LoVo (cell line): ENCODE data around the gene BBS5.
"Not testable (repeated sequence)": the region's sequence is repeated elsewhere in the genome, so short reads cannot be mapped to it uniquely, and the experiment has no call there.

Experiments used
- DNase-seq: peaks from one replicate; pipeline ENCODE4 v3.0.0-alpha.2; 2016; ENCODE audit warnings: low spot score

The BBS5 gene

GRCh38 chr2:169486487-169486886, 7.2 kb downstream of the BBS5 start:
- DNase-seq: no peak

GRCh38 chr2:169490834-169491233, 11.5 kb downstream of the BBS5 start:
- no peak for DNase-seq

- DNase-seq: no peak
These were observed 12.1 kb downstream of the BBS5 start for GRCh38 chr2:169491378-169491777.

GRCh38 chr2:169493360-169493759, 14.1 kb downstream of the BBS5 start:
- DNase-seq: no peak

- no peak for DNase-seq
These were observed 16.1 kb downstream of the BBS5 start for GRCh38 chr2:169495310-169495928.

- no peak for DNase-seq
These were observed 25.4 kb downstream of the BBS5 start for GRCh38 chr2:169504651-169505050.

- DNase-seq: peak; percentile 71
These were observed 28.4 kb downstream of the BBS5 start for GRCh38 chr2:169507698-169508097.

- no peak for DNase-seq
These were observed 30.1 kb downstream of the BBS5 start, which contains the start of gene KLHL41 for GRCh38 chr2:169509298-169509885. TSS of gene KLHL41 (plus strand) at chr2:169509702. CDS start at chr2:169509779, 77 bp downstream.

- no peak for DNase-seq
These were observed 30.7 kb downstream of the BBS5 start for GRCh38 chr2:169509955-169510354.

GRCh38 chr2:169510496-169510895, 31.2 kb downstream of the BBS5 start:
- no peak for DNase-seq

- DNase-seq: no peak
These were observed 32.5 kb downstream of the BBS5 start for GRCh38 chr2:169511818-169512217.

GRCh38 chr2:169512525-169512924, 33.2 kb downstream of the BBS5 start:
- peak; percentile 6 for DNase-seq

- DNase-seq: no peak
These were observed 33.8 kb downstream of the BBS5 start for GRCh38 chr2:169513094-169513493.

- no peak for DNase-seq
These were observed 34.6 kb downstream of the BBS5 start for GRCh38 chr2:169513926-169514325.

- DNase-seq: not testable (repeated sequence)
These were observed 35.5 kb downstream of the BBS5 start for GRCh38 chr2:169514758-169515157.

GRCh38 chr2:169516488-169516995, 37.2 kb downstream of the BBS5 start:
- DNase-seq: not testable (repeated sequence)

- no peak for DNase-seq
These were observed 41.6 kb downstream of the BBS5 start for GRCh38 chr2:169520896-169521295.

GRCh38 chr2:169523681-169524080, 44.4 kb downstream of the BBS5 start:
- no peak for DNase-seq

GRCh38 chr2:169525434-169525833, 46.1 kb downstream of the BBS5 start:
- DNase-seq: no peak

GRCh38 chr2:169526451-169526850, 47.2 kb downstream of the BBS5 start:
- DNase-seq: no peak

- DNase-seq: peak; percentile 41
These were observed 49.0 kb downstream of the BBS5 start for GRCh38 chr2:169528271-169528701.

GRCh38 chr2:169539460-169539859, 60.2 kb downstream of the BBS5 start:
- DNase-seq: not testable (repeated sequence)

GRCh38 chr2:169540146-169540545, 60.9 kb downstream of the BBS5 start:
- DNase-seq: no peak

- DNase-seq: no peak
These were observed 63.1 kb downstream of the BBS5 start for GRCh38 chr2:169542433-169542832.
